Kidney (tissue), 14 donors: ENCODE data around the gene HHAT. TPM values are rescaled to one million over a fixed set of nuclear protein-coding genes. Genes with fewer than 3 reads are reported as not detected.

Source experiments
- DNase-seq, 5 donors: peaks; one replicate each; pipeline ENCODE4 v3.0.0-alpha.2; 2013 to 2020
- FAIRE-seq: peaks from 2 replicates; lab custom pipeline; 2012; peaks lifted over from hg19 to GRCh38; lab: Jason Lieb, UNC
- H3K27ac ChIP-seq, 2 donors: one replicate each; pipeline ENCODE4 v1.7.0; 2013; ENCODE audit warnings: low read depth in 2 of 2, low read length in 2 of 2, inconsistent platforms in 1 of 2
- H3K27me3 ChIP-seq: one replicate; pipeline ENCODE4 v1.7.1; 2013; ENCODE audit warnings: low read length, inconsistent platforms; ENCODE audit not compliant: control insufficient read depth, insufficient read depth
- H3K36me3 ChIP-seq, 3 donors: one replicate each; pipeline versions ENCODE4 v1.7.0 to v1.7.1; 2013; ENCODE audit warnings: low read length in 3 of 3, control low read depth in 1 of 3, inconsistent platforms in 1 of 3; ENCODE audit not compliant: insufficient read depth in 3 of 3, control insufficient read depth in 2 of 3
- H3K4me1 ChIP-seq, 3 donors: one replicate each; pipeline versions ENCODE4 v1.7.0 to v1.7.1; 2013; ENCODE audit warnings: low read length in 3 of 3, inconsistent platforms in 1 of 3, low read depth in 1 of 3; ENCODE audit not compliant: control insufficient read depth in 2 of 3, insufficient read depth in 2 of 3
- H3K4me3 ChIP-seq, 3 donors: one replicate each; pipeline versions ENCODE4 v1.7.0 to v1.8.1; 2013; ENCODE audit warnings: low read length in 3 of 3, control low read depth in 1 of 3, inconsistent platforms in 1 of 3
- H3K9ac ChIP-seq, 3 donors: one replicate each; pipeline versions ENCODE4 v1.7.0 to v1.7.1; 2013; ENCODE audit warnings: low read length in 3 of 3, control low read depth in 1 of 3, inconsistent platforms in 1 of 3
- H3K9me3 ChIP-seq, 3 donors: one replicate each; pipeline versions ENCODE4 v1.7.0 to v1.7.1; 2013; ENCODE audit warnings: low read length in 3 of 3, control low read depth in 1 of 3, inconsistent platforms in 1 of 3; ENCODE audit not compliant: control insufficient read depth in 2 of 3, insufficient read depth in 1 of 3
- intact Hi-C: fragments of 100-400 bp; cut with DNase I; formaldehyde crosslinking; loops from one replicate; pipeline ENCODE4 v1.11.1; 2022
- polyA plus RNA-seq: library from polyadenylated mRNA; stranded (reverse); fragments of 350-450 nt; fragmentation: Illumina TruSeq; extraction: RNeasy Lipid Tissue Mini Kit (QIAGEN cat#74804); gene quantifications from one replicate; pipeline ENCODE4 v1.2.3, GENCODE V29; 2014; ENCODE audit warnings: low read depth, low replicate concordance; ENCODE audit not compliant: insufficient read depth
- total RNA-seq: library from RNA; stranded (reverse); fragmentation: NEBNext Ultra II Directional; extraction: Animal tissue kit (Norgen Biotek cat#: 25700); gene quantifications from one replicate; pipeline ENCODE4 v1.2.1, GENCODE V29; 2021
- TF ChIP-seq, protein P1 (sequence below): IDR thresholded peaks from 3 replicates; pipeline ENCODE4 v1.5.1; 2012; ENCODE audit warnings: mild to moderate bottlenecking, moderate library complexity, borderline replicate concordance; ENCODE audit not compliant: insufficient read depth; ENCODE audit errors: extremely low read depth
- donor health status: control.
- donor health status: control.
- donor health status: control.
- donor health status: control.
- donor health status: control.
- donor health status: DM: yes; HTN: yes; CAD: no.
- donor health status: Normal renal cell carcinoma (clear cell type).

The HHAT gene
- total and polyA plus RNA-seq, 2 donors from 2014 or later, result 5.5 to 9.7 TPM

DNA sequence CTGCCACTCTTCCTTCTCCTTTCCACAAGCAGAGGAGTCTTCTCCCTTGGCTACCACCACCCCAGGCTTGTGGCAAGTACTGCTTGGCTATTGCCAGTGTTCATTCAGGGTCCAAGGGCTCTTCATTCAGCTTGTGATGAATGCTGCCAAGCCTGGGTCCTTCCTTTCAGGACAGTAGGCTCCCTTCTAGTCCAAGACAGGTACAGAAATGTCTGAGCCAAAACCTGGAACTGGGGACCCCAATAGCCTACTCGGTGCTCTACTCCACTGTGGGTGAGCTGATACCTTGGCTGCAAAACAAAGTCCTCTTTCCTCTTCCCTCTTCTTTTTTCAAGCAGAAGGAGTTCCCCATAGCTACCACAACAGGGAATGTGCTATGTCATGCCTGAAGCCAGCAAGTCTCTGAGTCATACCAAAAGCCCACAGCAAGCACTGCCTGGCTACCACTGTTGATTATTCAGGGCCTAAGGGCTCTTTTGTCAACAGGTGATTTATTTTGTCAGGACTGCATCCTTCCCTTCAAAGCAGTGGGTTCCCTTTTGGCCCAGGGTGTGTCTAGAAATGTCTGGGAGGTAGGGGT is 268.9 kb downstream of the HHAT start:
- TF ChIP-seq, protein P1, sequence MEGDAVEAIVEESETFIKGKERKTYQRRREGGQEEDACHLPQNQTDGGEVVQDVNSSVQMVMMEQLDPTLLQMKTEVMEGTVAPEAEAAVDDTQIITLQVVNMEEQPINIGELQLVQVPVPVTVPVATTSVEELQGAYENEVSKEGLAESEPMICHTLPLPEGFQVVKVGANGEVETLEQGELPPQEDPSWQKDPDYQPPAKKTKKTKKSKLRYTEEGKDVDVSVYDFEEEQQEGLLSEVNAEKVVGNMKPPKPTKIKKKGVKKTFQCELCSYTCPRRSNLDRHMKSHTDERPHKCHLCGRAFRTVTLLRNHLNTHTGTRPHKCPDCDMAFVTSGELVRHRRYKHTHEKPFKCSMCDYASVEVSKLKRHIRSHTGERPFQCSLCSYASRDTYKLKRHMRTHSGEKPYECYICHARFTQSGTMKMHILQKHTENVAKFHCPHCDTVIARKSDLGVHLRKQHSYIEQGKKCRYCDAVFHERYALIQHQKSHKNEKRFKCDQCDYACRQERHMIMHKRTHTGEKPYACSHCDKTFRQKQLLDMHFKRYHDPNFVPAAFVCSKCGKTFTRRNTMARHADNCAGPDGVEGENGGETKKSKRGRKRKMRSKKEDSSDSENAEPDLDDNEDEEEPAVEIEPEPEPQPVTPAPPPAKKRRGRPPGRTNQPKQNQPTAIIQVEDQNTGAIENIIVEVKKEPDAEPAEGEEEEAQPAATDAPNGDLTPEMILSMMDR, result no peak
- Histone ChIP-seq H3K9ac (no peak overlapping the region), H3K36me3 (no peaks in the 10 kb centered on the region), H3K4me3 (no peak overlapping the region), H3K27me3 (no peaks in the 10 kb centered on the region), H3K27ac (no peak overlapping the region), H3K9me3 (peaks cover 0 to 3% (median 0%) of the 10 kb centered on the region in 3 donors), H3K4me1 (no peaks in the 10 kb centered on the region)
- FAIRE-seq, result no peak
- intact Hi-C loops, result no loop called here
- DNase-seq, result no peak

DNA sequence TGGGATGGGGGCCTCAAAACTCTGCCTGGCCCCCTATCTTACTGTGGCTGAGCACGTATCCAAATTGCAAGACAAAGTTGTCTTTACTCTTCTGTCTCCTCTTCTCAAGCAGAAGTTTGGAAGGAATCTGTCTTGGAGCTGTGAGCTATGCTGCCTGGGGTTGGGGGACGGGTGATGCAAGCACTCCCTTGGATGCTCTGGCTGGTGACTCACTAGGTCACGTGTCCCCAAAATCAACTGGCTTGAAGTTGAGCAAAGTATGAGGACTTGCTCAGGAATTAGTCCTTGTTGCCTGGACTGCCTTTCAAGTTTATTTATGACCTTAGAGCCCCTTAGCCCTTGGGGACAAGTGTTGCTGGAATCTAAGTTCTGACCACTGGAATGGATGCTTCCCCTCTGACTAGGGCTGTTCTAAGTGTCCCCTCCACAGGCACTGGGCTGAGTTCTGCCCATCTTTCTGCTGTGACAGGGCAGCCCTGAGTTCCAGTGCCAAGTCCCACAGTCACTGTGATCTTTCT is 269.5 kb downstream of the HHAT start:
- Histone ChIP-seq H3K27ac (no peak overlapping the region), H3K9ac (no peak overlapping the region), H3K4me3 (no peak overlapping the region), H3K27me3 (no peaks in the 10 kb centered on the region), H3K36me3 (no peaks in the 10 kb centered on the region), H3K4me1 (no peaks in the 10 kb centered on the region), H3K9me3 (peaks cover 0 to 3% (median 0%) of the 10 kb centered on the region in 3 donors)
- intact Hi-C loops, result no loop called here
- DNase-seq, result peak in 1 of 5 donors; percentile 84
- FAIRE-seq, result no peak
- TF ChIP-seq, protein P1, result no peak

DNA sequence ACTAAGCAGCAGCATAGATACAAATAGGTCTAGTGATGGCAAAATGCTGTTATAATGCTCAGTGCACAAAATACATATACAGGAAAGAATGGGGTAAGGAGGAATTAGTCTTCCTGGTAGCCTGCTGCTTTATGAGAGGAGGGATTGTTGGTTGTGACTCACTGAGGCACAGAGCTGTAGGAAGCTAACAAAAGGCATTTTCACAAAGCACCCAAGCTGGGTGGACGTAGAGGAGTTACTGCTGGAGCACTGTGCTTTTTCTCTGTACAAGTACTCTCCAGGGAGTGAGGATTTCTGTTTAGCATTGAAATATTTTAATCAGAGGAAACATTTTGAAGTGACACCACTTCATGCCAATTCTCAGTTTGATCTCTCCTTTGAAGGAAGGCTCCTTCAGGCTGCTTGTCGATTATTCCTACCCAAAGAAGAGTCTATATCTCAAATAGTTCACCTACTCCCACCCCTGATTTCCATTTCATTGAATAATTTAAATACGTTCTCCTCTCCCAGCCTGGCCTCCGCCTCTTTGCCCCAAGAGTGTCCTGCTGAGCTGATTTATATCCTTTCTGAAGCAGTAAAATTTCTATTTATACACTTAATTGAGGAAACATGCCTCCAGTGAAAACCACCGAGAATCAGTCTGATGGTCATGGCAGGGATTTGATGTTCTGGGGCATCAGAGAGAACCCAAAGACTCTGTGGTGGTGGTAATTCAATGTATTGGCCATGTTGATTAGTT is 271.9 kb downstream of the HHAT start:
- DNase-seq, result no peak
- Histone ChIP-seq H3K4me3 (no peak overlapping the region), H3K36me3 (no peaks in the 10 kb centered on the region), H3K27me3 (no peaks in the 10 kb centered on the region), H3K9me3 (peaks cover 0 to 3% (median 0%) of the 10 kb centered on the region in 3 donors), H3K4me1 (no peaks in the 10 kb centered on the region), H3K9ac (no peak overlapping the region), H3K27ac (no peak overlapping the region)
- intact Hi-C loops, result no loop called here
- TF ChIP-seq, protein P1, result no peak
- no peak for FAIRE-seq
